Keratinocyte (primary cell): Measurements from ENCODE around the gene CPSF2. TPM values are rescaled to one million over a fixed set of nuclear protein-coding genes. Genes with fewer than 3 reads are reported as not detected.

Source experiments
- DNase-seq: peaks from one replicate; pipeline ENCODE4 v3.0.0-alpha.2; 2011; ENCODE audit warnings: low read depth, missing footprints, low spot score
- FAIRE-seq: peaks from 2 replicates; lab custom pipeline; 2011; peaks lifted over from hg19 to GRCh38; lab: Jason Lieb, UNC
- H2AFZ ChIP-seq: 2 replicates; pipeline ENCODE4 v1.6.0; 2012; ENCODE audit warnings: low read length, control low read depth, inconsistent platforms; ENCODE audit not compliant: control insufficient read depth
- H3K27ac ChIP-seq: 2 replicates; pipeline ENCODE4 v1.5.1; 2011; ENCODE audit warnings: low read length; ENCODE audit not compliant: control insufficient read depth, insufficient read depth
- H3K27me3 ChIP-seq: 3 replicates; pipeline ENCODE4 v1.6.0; 2011; ENCODE audit warnings: low read length; ENCODE audit not compliant: control insufficient read depth, insufficient read depth; ENCODE audit errors: extremely low read depth
- H3K36me3 ChIP-seq, 2 experiments: 2 replicates in 1 of 2; 3 replicates in 1 of 2; pipeline ENCODE4 v1.5.1; 2011; ENCODE audit warnings: low read length in 2 of 2, mild to moderate bottlenecking in 1 of 2; ENCODE audit not compliant: control insufficient read depth in 2 of 2, insufficient read depth in 2 of 2; ENCODE audit errors: extremely low read depth in 1 of 2
- H3K4me1 ChIP-seq: 3 replicates; pipeline ENCODE4 v1.5.1; 2011; ENCODE audit warnings: low read length; ENCODE audit not compliant: control insufficient read depth, insufficient read depth; ENCODE audit errors: extremely low read depth
- H3K4me2 ChIP-seq: 3 replicates; pipeline ENCODE4 v1.6.0; 2011; ENCODE audit warnings: low read depth, low read length; ENCODE audit not compliant: control insufficient read depth, insufficient read depth; ENCODE audit errors: extremely low read depth
- H3K4me3 ChIP-seq, 3 experiments: fragments of 200-600 bp in 1 of 3; sonication (generic) in 1 of 3; 2 replicates in 2 of 3; 3 replicates in 1 of 3; pipeline ENCODE4 v1.5.1; 2011 to 2016; ENCODE audit warnings: low read length in 3 of 3, mild to moderate bottlenecking in 3 of 3, control low read depth in 2 of 3, inconsistent platforms in 1 of 3, low read depth in 1 of 3, mixed read lengths in 1 of 3, mixed run types in 1 of 3, moderate library complexity in 1 of 3; ENCODE audit not compliant: control insufficient read depth in 2 of 3, insufficient read depth in 2 of 3; ENCODE audit errors: extremely low read depth in 1 of 3
- H3K79me2 ChIP-seq: 2 replicates; pipeline ENCODE4 v1.6.0; 2012; ENCODE audit warnings: low read length; ENCODE audit not compliant: control insufficient read depth, insufficient read depth
- H3K9ac ChIP-seq: 3 replicates; pipeline ENCODE4 v1.6.0; 2011; ENCODE audit warnings: low read length; ENCODE audit not compliant: control insufficient read depth, insufficient read depth; ENCODE audit errors: extremely low read depth
- H3K9me1 ChIP-seq: 3 replicates; pipeline ENCODE4 v1.6.0; 2011; ENCODE audit warnings: low read length; ENCODE audit not compliant: control insufficient read depth, insufficient read depth; ENCODE audit errors: extremely low read depth
- H3K9me3 ChIP-seq: 2 replicates; pipeline ENCODE4 v1.5.1; 2012; ENCODE audit warnings: low read depth, low read length; ENCODE audit not compliant: control insufficient read depth
- H4K20me1 ChIP-seq: 3 replicates; pipeline ENCODE4 v1.6.0; 2011; ENCODE audit warnings: low read length; ENCODE audit not compliant: control insufficient read depth, insufficient read depth; ENCODE audit errors: extremely low read depth
- CTCF ChIP-seq, 3 experiments: IDR thresholded peaks in 1 of 3; conservative IDR thresholded peaks in 1 of 3; optimal IDR thresholded peaks in 1 of 3; 2 replicates in 2 of 3; 3 replicates in 1 of 3; pipeline versions ENCODE3 to v1.5.1; 2011; ENCODE audit warnings: low read length in 3 of 3, mild to moderate bottlenecking in 3 of 3, moderate library complexity in 2 of 3, control low read depth in 1 of 3, inconsistent platforms in 1 of 3; ENCODE audit not compliant: insufficient read depth in 2 of 3; ENCODE audit errors: extremely low read depth in 1 of 3
- EZH2 ChIP-seq: IDR thresholded peaks from one replicate; pipeline ENCODE4 v1.6.1; 2012; ENCODE audit warnings: inconsistent platforms, mild to moderate bottlenecking, low read length, moderate library complexity
- dilution Hi-C: fragments of 300-500 bp; cut with MboI; formaldehyde crosslinking; loops from one replicate; pipeline ENCODE4 v1.7.0; 2020; ENCODE audit warnings: low sequenced_read_pairs; ENCODE audit not compliant: extremely low pct_ligation_motif_present
- polyA plus RNA-seq, 5 experiments: library from polyadenylated mRNA; depleted of rRNA in 3 of 5; stranded (reverse) in 3 of 5; stranded (forward) in 1 of 5; unstranded in 1 of 5; fragments of >200 nt; gene quantifications; 1 replicate in 1 of 5; 2 replicates in 3 of 5; 3 replicates in 1 of 5; pipeline versions ENCODE4 v1.2.1 to v1.2.3, GENCODE V29; 2011 to 2012; ENCODE audit warnings: missing spikeins in 2 of 5, low read depth in 1 of 5, low replicate concordance in 1 of 5

Gene CPSF2
- polyA plus RNA-seq, 1 donor (not counting 4 experiments of a cell fraction or from before 2014, with no cell fraction given), result 67.9 TPM

- Histone ChIP-seq H3K27ac (no peak overlapping the region), H3K9me1 (no peaks in the 10 kb centered on the region), H3K4me1 (no peaks in the 10 kb centered on the region), H3K79me2 (no peaks in the 10 kb centered on the region), H3K36me3 (no peaks in the 10 kb centered on the region), H4K20me1 (no peaks in the 10 kb centered on the region), H3K4me3 (no peak overlapping the region), H3K27me3 (no peaks in the 10 kb centered on the region), H3K9me3 (no peaks in the 10 kb centered on the region), H3K4me2 (no peak overlapping the region), H2AFZ (no peak overlapping the region), H3K9ac (no peak overlapping the region)
- no peak for FAIRE-seq
- TF ChIP-seq CTCF (optimal IDR thresholded peaks at IDR 0.05 in 1 of 3, IDR thresholded peaks at IDR 0.05 in 1 of 3, conservative IDR thresholded peaks at IDR 0.05 in 1 of 3; ENCODE audit: extremely low read depth in 1 of 3, insufficient read depth in 2 of 3, low read length in 3 of 3) (no peak), EZH2 (no peak)
- dilution Hi-C loops, result no loop called here
- no peak for DNase-seq
Observed at GRCh38 chr14:92190768-92191167, 69.0 kb downstream of the CPSF2 start.

GRCh38 chr14:92198804-92199203, 77.0 kb downstream of the CPSF2 start:
- no peak for TF ChIP-seq EZH2
- no peak for TF ChIP-seq CTCF (optimal IDR thresholded peaks at IDR 0.05 in 1 of 3, IDR thresholded peaks at IDR 0.05 in 1 of 3, conservative IDR thresholded peaks at IDR 0.05 in 1 of 3; ENCODE audit: extremely low read depth in 1 of 3, insufficient read depth in 2 of 3, low read length in 3 of 3)
- FAIRE-seq (no peak), DNase-seq (no peak)

More at GRCh38 chr14:92198804-92199203, 77.0 kb downstream of the CPSF2 start:
- no peak overlapping the region for H3K4me3 ChIP-seq
- H3K9ac ChIP-seq, result no peak overlapping the region
- H3K9me1 ChIP-seq, result no peaks in the 10 kb centered on the region
- no peaks in the 10 kb centered on the region for H3K9me3 ChIP-seq
- no peaks in the 10 kb centered on the region for H3K4me1 ChIP-seq
- peaks cover 10% of the 10 kb centered on the region for H3K27me3 ChIP-seq
- no peak overlapping the region for H3K27ac ChIP-seq
- H2AFZ ChIP-seq, result no peak overlapping the region
- no peaks in the 10 kb centered on the region for H3K36me3 ChIP-seq
- no peak overlapping the region for H3K4me2 ChIP-seq
- H4K20me1 ChIP-seq, result no peaks in the 10 kb centered on the region
- no peaks in the 10 kb centered on the region for H3K79me2 ChIP-seq
- dilution Hi-C loops, result no loop called here
